Neural progenitor cell (in vitro differentiated cells): ENCODE data around the gene KCNIP1. TPM values are rescaled to one million over a fixed set of nuclear protein-coding genes. Genes with fewer than 3 reads are reported as not detected.

ENCODE experiments used
- DNase-seq: peaks from one replicate; pipeline ENCODE4 v3.0.0-alpha.2; 2016; ENCODE audit warnings: low spot score
- H2AFZ ChIP-seq: fragments of 200-600 bp; sonication (generic); replicated peaks from 2 replicates; pipeline ENCODE4 v1.6.1; 2016; ENCODE audit warnings: antibody characterized with exemption
- H3F3A ChIP-seq: fragments of 200-600 bp; sonication (generic); 2 replicates; pipeline ENCODE4 v1.6.1; 2016; ENCODE audit warnings: antibody characterized with exemption, low read depth
- H3K27ac ChIP-seq: fragments of 200-600 bp; sonication (generic); 2 replicates; pipeline ENCODE4 v1.5.1; 2016; ENCODE audit warnings: mild to moderate bottlenecking
- H3K27me3 ChIP-seq: fragments of 200-600 bp; sonication (generic); 2 replicates; pipeline ENCODE4 v1.6.1; 2016; ENCODE audit warnings: mild to moderate bottlenecking, moderate library complexity
- H3K36me3 ChIP-seq: fragments of 200-600 bp; sonication (generic); 2 replicates; pipeline ENCODE4 v1.5.1; 2016
- H3K4me1 ChIP-seq: fragments of 200-600 bp; sonication (generic); 2 replicates; pipeline ENCODE4 v1.6.1; 2016; ENCODE audit warnings: mixed run types
- H3K4me2 ChIP-seq: fragments of 200-600 bp; sonication (generic); 2 replicates; pipeline ENCODE4 v1.6.1; 2016
- H3K4me3 ChIP-seq: fragments of 200-600 bp; sonication (generic); 2 replicates; pipeline ENCODE4 v1.5.1; 2016
- H3K79me2 ChIP-seq: fragments of 200-600 bp; sonication (generic); 2 replicates; pipeline ENCODE4 v1.6.1; 2016; ENCODE audit warnings: low read depth
- H3K9ac ChIP-seq: fragments of 200-600 bp; sonication (generic); 2 replicates; pipeline ENCODE4 v1.6.1; 2016
- H3K9me3 ChIP-seq: fragments of 200-600 bp; sonication (generic); 2 replicates; pipeline ENCODE4 v1.5.1; 2016; ENCODE audit warnings: low read depth
- H4K20me1 ChIP-seq: fragments of 200-600 bp; sonication (generic); 2 replicates; pipeline ENCODE4 v1.6.1; 2016; ENCODE audit warnings: low read depth
- H3K27ac Mint-ChIP-seq: 3 replicates; pipeline ENCODE4 v1.8.0; 2021; ENCODE audit warnings: mixed read lengths
- H3K27me3 Mint-ChIP-seq: 2 replicates; pipeline ENCODE4 v1.8.0; 2022; ENCODE audit warnings: low read depth, mild to moderate bottlenecking, inconsistent platforms, moderate library complexity, mixed read lengths; ENCODE audit not compliant: insufficient read depth
- H3K36me3 Mint-ChIP-seq: 3 replicates; pipeline ENCODE4 v1.8.0; 2021; ENCODE audit warnings: mixed read lengths
- H3K4me1 Mint-ChIP-seq: 3 replicates; pipeline ENCODE4 v1.8.0; 2021; ENCODE audit warnings: mixed read lengths
- H3K4me3 Mint-ChIP-seq: 3 replicates; pipeline ENCODE4 v1.8.0; 2021; ENCODE audit warnings: mild to moderate bottlenecking, moderate library complexity, mixed read lengths
- H3K9me3 Mint-ChIP-seq: 3 replicates; pipeline ENCODE4 v1.8.0; 2020; ENCODE audit warnings: mixed read lengths
- EZH2 ChIP-seq: fragments of 200-600 bp; sonication (generic); IDR thresholded peaks from 2 replicates; pipeline ENCODE4 v1.6.1; 2017; ENCODE audit warnings: antibody characterized with exemption, mild to moderate bottlenecking, moderate library complexity
- EZH2phosphoT487 ChIP-seq: fragments of 200-600 bp; sonication (generic); IDR thresholded peaks from 2 replicates; pipeline ENCODE4 v1.6.1; 2017; ENCODE audit warnings: antibody characterized with exemption
- total RNA-seq: library from RNA; depleted of rRNA; stranded (reverse); fragments of >200 nt; gene quantifications from 2 replicates; pipeline ENCODE4 v1.2.3, GENCODE V29; 2015; ENCODE audit warnings: low replicate concordance
- TF ChIP-seq, protein P1 (sequence below): fragments of 200-600 bp; sonication (generic); IDR thresholded peaks from 2 replicates; pipeline ENCODE4 v1.5.1; 2017; ENCODE audit warnings: antibody characterized with exemption, mild to moderate bottlenecking

KCNIP1 gene
- total RNA-seq, 1 donor from 2014 or later = 2.8 TPM

DNA sequence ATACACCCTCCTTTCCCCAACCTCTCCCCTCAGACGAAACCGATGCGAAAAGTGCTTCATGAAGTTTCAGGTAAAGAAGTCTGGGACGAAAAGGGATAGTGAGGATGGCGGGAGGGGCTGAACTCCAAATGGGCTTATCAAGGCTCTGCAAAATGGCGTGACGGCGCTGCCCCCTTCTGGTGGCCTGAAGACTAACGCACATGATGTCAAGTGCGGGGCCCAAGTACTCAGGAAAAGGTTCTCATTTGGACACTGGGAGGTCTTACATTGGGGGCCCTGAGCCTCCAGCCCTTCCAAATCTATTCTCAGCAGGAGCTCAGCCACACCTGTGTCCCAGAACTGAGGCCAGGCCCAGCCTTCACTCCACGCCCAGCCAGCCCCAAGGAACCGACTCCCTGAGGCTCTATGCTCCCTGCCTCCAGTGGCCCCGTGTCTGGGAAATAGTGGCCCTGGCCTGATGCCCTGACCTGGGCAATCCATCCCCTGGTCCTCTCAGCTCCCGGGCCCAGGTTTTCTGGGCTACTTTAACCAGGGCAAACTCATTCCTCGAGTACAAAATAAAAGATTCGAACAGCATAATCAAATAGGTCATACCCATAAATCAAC is 119.9 kb downstream of the KCNIP1 start:
- Mint-ChIP-seq H3K4me1 (peaks cover 20% of the 10 kb centered on the region), H3K36me3 (no peaks in the 10 kb centered on the region), H3K27me3 (peaks cover 9% of the 10 kb centered on the region), H3K27ac (no peak overlapping the region), H3K9me3 (no peaks in the 10 kb centered on the region), H3K4me3 (no peak overlapping the region)
- peak; percentile 83 for DNase-seq
- H3K4me2 ChIP-seq = no peak overlapping the region
- H2AFZ ChIP-seq = no peak overlapping the region
- TF ChIP-seq, protein P1, sequence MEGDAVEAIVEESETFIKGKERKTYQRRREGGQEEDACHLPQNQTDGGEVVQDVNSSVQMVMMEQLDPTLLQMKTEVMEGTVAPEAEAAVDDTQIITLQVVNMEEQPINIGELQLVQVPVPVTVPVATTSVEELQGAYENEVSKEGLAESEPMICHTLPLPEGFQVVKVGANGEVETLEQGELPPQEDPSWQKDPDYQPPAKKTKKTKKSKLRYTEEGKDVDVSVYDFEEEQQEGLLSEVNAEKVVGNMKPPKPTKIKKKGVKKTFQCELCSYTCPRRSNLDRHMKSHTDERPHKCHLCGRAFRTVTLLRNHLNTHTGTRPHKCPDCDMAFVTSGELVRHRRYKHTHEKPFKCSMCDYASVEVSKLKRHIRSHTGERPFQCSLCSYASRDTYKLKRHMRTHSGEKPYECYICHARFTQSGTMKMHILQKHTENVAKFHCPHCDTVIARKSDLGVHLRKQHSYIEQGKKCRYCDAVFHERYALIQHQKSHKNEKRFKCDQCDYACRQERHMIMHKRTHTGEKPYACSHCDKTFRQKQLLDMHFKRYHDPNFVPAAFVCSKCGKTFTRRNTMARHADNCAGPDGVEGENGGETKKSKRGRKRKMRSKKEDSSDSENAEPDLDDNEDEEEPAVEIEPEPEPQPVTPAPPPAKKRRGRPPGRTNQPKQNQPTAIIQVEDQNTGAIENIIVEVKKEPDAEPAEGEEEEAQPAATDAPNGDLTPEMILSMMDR = peak; percentile 87
- no peak for TF ChIP-seq EZH2
- H3K79me2 ChIP-seq = no peaks in the 10 kb centered on the region
- no peak overlapping the region for H3K4me3 ChIP-seq
- no peak overlapping the region for H3K27ac ChIP-seq
- no peaks in the 10 kb centered on the region for H3K9me3 ChIP-seq
- H3K27me3 ChIP-seq = no peaks in the 10 kb centered on the region
- peaks cover 17% of the 10 kb centered on the region for H3K4me1 ChIP-seq
- no peaks in the 10 kb centered on the region for H3K36me3 ChIP-seq
- no peak overlapping the region for H3K9ac ChIP-seq
- no peaks in the 10 kb centered on the region for H3F3A ChIP-seq
- no peaks in the 10 kb centered on the region for H4K20me1 ChIP-seq

DNA sequence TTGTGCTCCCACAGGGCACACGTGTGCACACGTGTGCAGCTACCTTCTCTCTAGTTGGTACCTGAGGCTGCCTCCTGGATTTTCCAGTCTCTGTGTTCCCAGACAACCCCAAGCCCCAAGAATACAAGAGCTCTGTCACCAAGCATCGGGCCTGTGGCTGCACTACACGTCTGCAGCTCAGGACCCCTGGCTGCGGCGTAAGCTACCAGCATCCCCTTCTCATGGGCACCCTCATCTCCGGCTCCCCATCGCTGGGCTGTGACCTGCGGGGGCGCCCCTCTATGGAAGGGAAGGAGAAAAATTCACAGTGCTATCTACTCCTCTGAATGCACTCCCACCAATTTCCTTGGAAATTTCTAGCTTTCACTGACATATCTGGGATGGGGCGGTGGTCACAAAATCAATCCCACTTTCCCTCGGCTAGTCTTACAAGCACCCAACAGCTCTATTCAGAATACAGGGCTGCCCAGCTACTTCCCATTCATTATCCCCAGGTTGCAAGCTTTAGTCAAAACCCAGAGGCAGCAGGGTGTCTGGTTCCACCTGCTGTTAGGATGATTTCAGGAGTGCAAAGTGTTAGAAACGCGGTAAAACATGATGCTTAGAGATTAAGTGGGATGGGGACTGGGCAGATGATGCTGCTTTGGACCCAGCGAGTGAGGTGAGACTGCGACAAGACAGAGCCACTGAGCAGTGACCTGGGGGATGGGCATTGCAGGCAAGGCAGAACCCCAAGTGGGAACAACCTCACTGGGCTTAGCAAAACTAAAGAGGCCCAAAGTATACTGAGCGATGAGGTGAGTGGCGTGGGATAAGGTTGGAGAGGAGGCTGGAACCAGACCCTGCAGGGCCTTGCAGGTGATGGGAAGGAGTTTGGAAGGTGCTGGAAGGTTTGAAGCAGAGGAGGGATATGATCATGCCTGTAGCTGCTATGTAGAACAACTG is 121.7 kb downstream of the KCNIP1 start:
- no peak overlapping the region for H3K9ac ChIP-seq
- no peaks in the 10 kb centered on the region for H3K9me3 Mint-ChIP-seq
- no peak overlapping the region for H3K4me3 Mint-ChIP-seq
- H4K20me1 ChIP-seq = no peaks in the 10 kb centered on the region
- H3K4me1 ChIP-seq = peaks cover 17% of the 10 kb centered on the region
- no peaks in the 10 kb centered on the region for H3K36me3 ChIP-seq
- no peak overlapping the region for H3K4me3 ChIP-seq
- no peaks in the 10 kb centered on the region for H3K9me3 ChIP-seq
- DNase-seq = peak; percentile 23
- H3K4me2 ChIP-seq = peak overlapping the region; percentile 49
- peaks cover 9% of the 10 kb centered on the region for H3K27me3 Mint-ChIP-seq
- TF ChIP-seq EZH2 (no peak), EZH2phosphoT487 (no peak)
- TF ChIP-seq, protein P1 = peak; percentile 28
- no peak overlapping the region for H2AFZ ChIP-seq
- H3K36me3 Mint-ChIP-seq = no peaks in the 10 kb centered on the region
- no peaks in the 10 kb centered on the region for H3K79me2 ChIP-seq
- H3K27ac ChIP-seq = no peak overlapping the region
- no peaks in the 10 kb centered on the region for H3K27me3 ChIP-seq
- no peaks in the 10 kb centered on the region for H3F3A ChIP-seq
- peak overlapping the region; percentile 57 for H3K27ac Mint-ChIP-seq
- H3K4me1 Mint-ChIP-seq = peaks cover 28% of the 10 kb centered on the region

DNA sequence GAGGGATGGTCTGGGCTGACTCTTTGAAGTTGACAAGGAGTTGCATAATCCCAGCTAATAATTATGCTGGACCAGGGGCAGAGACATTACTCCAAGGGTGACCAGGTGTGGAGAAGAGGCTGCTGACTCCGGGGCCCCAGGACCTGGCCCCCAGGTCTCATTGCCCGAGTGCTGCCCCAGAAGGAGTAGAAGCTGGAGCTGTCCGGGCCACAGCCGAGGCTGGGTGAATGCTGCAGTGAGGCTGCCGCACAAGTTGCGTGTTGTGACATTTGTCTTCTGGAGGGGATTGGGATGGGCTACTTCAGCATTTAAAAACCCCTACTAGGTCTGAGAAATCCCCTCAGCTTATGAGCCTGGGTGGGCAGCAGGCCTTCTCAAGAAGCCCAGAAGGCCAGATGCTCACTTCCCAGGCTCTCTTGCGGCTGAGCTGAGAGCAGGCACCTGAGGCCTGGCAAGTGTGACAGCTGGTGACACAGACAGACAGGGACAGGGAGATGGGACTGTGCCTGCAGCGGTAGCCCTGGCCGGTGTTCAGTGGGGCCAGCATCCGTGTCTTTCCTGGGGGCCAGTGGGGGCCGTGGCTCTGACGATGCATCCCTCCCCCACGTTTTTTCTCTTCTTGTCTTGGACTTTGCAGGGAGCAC is 122.8 kb downstream of the KCNIP1 start:
- H3K9me3 ChIP-seq = no peaks in the 10 kb centered on the region
- no peak overlapping the region for H3K4me3 ChIP-seq
- Mint-ChIP-seq H3K4me3 (no peak overlapping the region), H3K4me1 (peaks cover 33% of the 10 kb centered on the region), H3K9me3 (no peaks in the 10 kb centered on the region), H3K27ac (peak overlapping the region; percentile 29), H3K27me3 (peaks cover 9% of the 10 kb centered on the region), H3K36me3 (no peaks in the 10 kb centered on the region)
- H3F3A ChIP-seq = no peaks in the 10 kb centered on the region
- H2AFZ ChIP-seq = no peak overlapping the region
- H4K20me1 ChIP-seq = no peaks in the 10 kb centered on the region
- H3K79me2 ChIP-seq = no peaks in the 10 kb centered on the region
- no peaks in the 10 kb centered on the region for H3K27me3 ChIP-seq
- H3K9ac ChIP-seq = no peak overlapping the region
- DNase-seq = no peak
- H3K4me1 ChIP-seq = peaks cover 17% of the 10 kb centered on the region
- H3K27ac ChIP-seq = no peak overlapping the region
- TF ChIP-seq EZH2phosphoT487 = no peak
- TF ChIP-seq, protein P1 = no peak
- TF ChIP-seq EZH2 = no peak
- no peak overlapping the region for H3K4me2 ChIP-seq
- H3K36me3 ChIP-seq = no peaks in the 10 kb centered on the region
